ENCODE data around the gene CCSER2. TPM values are rescaled to one million over a fixed set of nuclear protein-coding genes. Genes with fewer than 3 reads are reported as not detected.

CCSER2 gene
- total RNA-seq, 1 donor from 2014 or later: 78.8 TPM

GRCh38 chr10:84543948-84544347 is 215.6 kb downstream of the CCSER2 start:
- no peak for TF ChIP-seq CTCF (IDR thresholded peaks at IDR 0.05)

DNA sequence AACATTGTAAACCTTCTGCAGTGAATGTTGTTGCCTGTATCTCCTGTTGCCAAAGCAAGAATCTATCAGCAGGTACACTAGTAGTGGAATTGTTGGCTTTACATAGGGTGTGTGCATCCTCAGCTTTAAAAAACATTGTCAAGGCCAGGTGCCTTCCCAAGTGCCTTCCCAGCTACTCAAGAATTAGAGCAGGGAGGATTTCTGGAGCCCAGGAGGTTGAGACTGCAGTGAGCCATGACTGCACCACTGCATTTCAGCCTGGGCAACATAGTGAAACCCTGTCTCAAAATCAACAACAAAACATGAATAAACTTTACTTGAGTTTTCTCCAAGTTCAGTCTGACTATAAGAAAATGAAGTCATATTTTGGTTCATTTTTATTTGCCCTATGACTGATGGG is 217.3 kb downstream of the CCSER2 start:
- Mint-ChIP-seq H3K36me3 (ENCODE audit: low read depth) (no peaks in the 10 kb centered on the region), H3K4me3 (ENCODE audit: unreplicated experiment) (no peak overlapping the region), H3K27me3 (ENCODE audit: low read depth) (peaks cover 19% of the 10 kb centered on the region), H3K4me1 (ENCODE audit: low read depth) (peaks cover 2% of the 10 kb centered on the region), H3K27ac (ENCODE audit: unreplicated experiment) (no peak overlapping the region), H3K9me3 (ENCODE audit: low read depth) (no peaks in the 10 kb centered on the region)
- no peak for TF ChIP-seq CTCF (IDR thresholded peaks at IDR 0.05)
- DNase-seq (ENCODE audit: low spot score): no peak

More at GRCh38 chr10:84543948-84544347, 215.6 kb downstream of the CCSER2 start:
- no peak overlapping the region for H3K4me3 Mint-ChIP-seq (ENCODE audit: unreplicated experiment)
- H3K27ac Mint-ChIP-seq (ENCODE audit: unreplicated experiment): no peak overlapping the region
- no peaks in the 10 kb centered on the region for H3K9me3 Mint-ChIP-seq (ENCODE audit: low read depth)
- peaks cover 18% of the 10 kb centered on the region for H3K4me1 Mint-ChIP-seq (ENCODE audit: low read depth)
- H3K36me3 Mint-ChIP-seq (ENCODE audit: low read depth): no peaks in the 10 kb centered on the region
- H3K27me3 Mint-ChIP-seq (ENCODE audit: low read depth): peaks cover 7% of the 10 kb centered on the region
- no peak for DNase-seq (ENCODE audit: low spot score)

DNA sequence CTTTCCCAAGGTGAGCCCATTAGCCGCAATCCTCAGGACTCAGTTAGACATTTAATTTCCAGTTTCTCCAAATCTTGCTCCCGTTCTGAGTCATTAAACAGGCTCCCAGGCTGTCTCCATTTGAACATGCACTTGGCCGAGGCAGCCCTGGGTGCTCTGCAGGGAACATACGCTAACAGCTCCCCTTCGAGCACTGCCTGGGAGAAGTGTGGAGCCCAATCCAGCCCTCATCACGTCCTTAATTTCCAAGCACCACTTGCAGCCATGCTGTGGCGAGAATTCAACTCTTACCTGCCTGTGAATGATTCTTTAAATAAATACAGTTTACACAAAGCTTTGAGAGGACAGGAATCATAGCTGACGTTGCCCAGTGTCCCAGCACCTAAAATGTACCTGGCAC is 218.2 kb downstream of the CCSER2 start:
- Mint-ChIP-seq H3K36me3 (ENCODE audit: low read depth) (no peaks in the 10 kb centered on the region), H3K9me3 (ENCODE audit: low read depth) (no peaks in the 10 kb centered on the region), H3K27ac (ENCODE audit: unreplicated experiment) (no peak overlapping the region), H3K4me1 (ENCODE audit: low read depth) (no peaks in the 10 kb centered on the region), H3K27me3 (ENCODE audit: low read depth) (peaks cover 28% of the 10 kb centered on the region), H3K4me3 (ENCODE audit: unreplicated experiment) (no peak overlapping the region)
- no peak for DNase-seq (ENCODE audit: low spot score)
- no peak for TF ChIP-seq CTCF (IDR thresholded peaks at IDR 0.05)

GRCh38 chr10:84547616-84548015 is 219.2 kb downstream of the CCSER2 start:
- H3K27me3 Mint-ChIP-seq (ENCODE audit: low read depth): peaks cover 30% of the 10 kb centered on the region
- no peaks in the 10 kb centered on the region for H3K36me3 Mint-ChIP-seq (ENCODE audit: low read depth)
- no peaks in the 10 kb centered on the region for H3K4me1 Mint-ChIP-seq (ENCODE audit: low read depth)
- no peak overlapping the region for H3K4me3 Mint-ChIP-seq (ENCODE audit: unreplicated experiment)
- no peak overlapping the region for H3K27ac Mint-ChIP-seq (ENCODE audit: unreplicated experiment)
- TF ChIP-seq CTCF (IDR thresholded peaks at IDR 0.05): no peak
- DNase-seq (ENCODE audit: low spot score): no peak
- no peaks in the 10 kb centered on the region for H3K9me3 Mint-ChIP-seq (ENCODE audit: low read depth)

DNA sequence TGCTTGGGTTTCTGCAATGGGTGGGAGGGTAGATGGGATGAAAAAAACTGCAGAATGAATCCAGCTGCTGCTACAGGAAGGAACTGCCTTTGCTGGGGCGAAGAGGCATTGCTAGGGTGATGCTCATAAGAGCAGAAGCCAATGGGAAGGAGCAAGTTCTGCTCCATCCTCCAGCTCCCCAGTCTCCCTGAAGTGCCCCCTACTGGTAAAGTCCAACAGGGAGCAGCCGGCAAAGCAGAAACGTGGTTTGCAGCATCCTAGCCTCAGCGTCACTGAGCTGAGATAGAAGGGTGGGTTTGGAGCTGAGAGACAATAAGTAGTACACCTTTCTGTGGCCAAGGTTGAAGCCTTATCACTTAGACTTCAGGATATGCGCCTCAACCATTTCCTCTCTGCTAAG is 220.5 kb downstream of the CCSER2 start:
- Mint-ChIP-seq H3K4me1 (ENCODE audit: low read depth) (no peaks in the 10 kb centered on the region), H3K27ac (ENCODE audit: unreplicated experiment) (no peak overlapping the region), H3K27me3 (ENCODE audit: low read depth) (peaks cover 30% of the 10 kb centered on the region), H3K4me3 (ENCODE audit: unreplicated experiment) (no peak overlapping the region), H3K36me3 (ENCODE audit: low read depth) (no peaks in the 10 kb centered on the region), H3K9me3 (ENCODE audit: low read depth) (no peaks in the 10 kb centered on the region)
- no peak for DNase-seq (ENCODE audit: low spot score)
- peak; percentile 23 for TF ChIP-seq CTCF (IDR thresholded peaks at IDR 0.05)
